Trophoblast cell (in vitro differentiated cells and primary cell): ENCODE measurements around the gene RTF2.

Experiments used
- DNase-seq, 2 donors: peaks; one replicate each; pipeline ENCODE4 v3.0.0-alpha.2; 2016
- H2AFZ ChIP-seq: 2 replicates; pipeline ENCODE4 v1.6.1; 2013; ENCODE audit warnings: low read length, moderate library complexity, mild to moderate bottlenecking; ENCODE audit not compliant: insufficient read depth, poor library complexity
- H2AK5ac ChIP-seq: 2 replicates; pipeline ENCODE4 v1.6.1; 2013; ENCODE audit warnings: mild to moderate bottlenecking, low read length
- H2BK120ac ChIP-seq: 2 replicates; pipeline ENCODE4 v1.6.1; 2013; ENCODE audit warnings: low read length, mild to moderate bottlenecking, moderate library complexity; ENCODE audit not compliant: insufficient read depth, poor library complexity
- H2BK12ac ChIP-seq: 2 replicates; pipeline ENCODE4 v1.6.1; 2013; ENCODE audit warnings: mild to moderate bottlenecking, low read length, moderate library complexity
- H2BK5ac ChIP-seq: 2 replicates; pipeline ENCODE4 v1.6.1; 2013; ENCODE audit warnings: low read length, low read depth, moderate library complexity, mild to moderate bottlenecking; ENCODE audit not compliant: poor library complexity
- H3K14ac ChIP-seq: 2 replicates; pipeline ENCODE4 v1.6.1; 2013; ENCODE audit warnings: mild to moderate bottlenecking, low read length
- H3K18ac ChIP-seq: 2 replicates; pipeline ENCODE4 v1.6.1; 2013; ENCODE audit warnings: mild to moderate bottlenecking, low read length
- H3K23ac ChIP-seq: 2 replicates; pipeline ENCODE4 v1.6.1; 2013; ENCODE audit warnings: low read length
- H3K27ac ChIP-seq: 2 replicates; pipeline ENCODE4 v1.5.1; 2013; ENCODE audit warnings: low read depth, mild to moderate bottlenecking, inconsistent platforms, low read length, moderate library complexity
- H3K27me3 ChIP-seq: 2 replicates; pipeline ENCODE4 v1.6.1; 2013; ENCODE audit warnings: inconsistent platforms, mild to moderate bottlenecking, low read length, moderate library complexity; ENCODE audit not compliant: insufficient read depth
- H3K36me3 ChIP-seq, 2 experiments: 1 replicate in 1 of 2; 2 replicates in 1 of 2; pipeline ENCODE4 v1.6.1; 2013; ENCODE audit warnings: low read length in 2 of 2, mild to moderate bottlenecking in 2 of 2, moderate library complexity in 1 of 2; ENCODE audit not compliant: insufficient read depth in 2 of 2, control insufficient read depth in 1 of 2
- H3K4ac ChIP-seq: 2 replicates; pipeline ENCODE4 v1.6.1; 2013; ENCODE audit warnings: low read depth, mild to moderate bottlenecking, low read length, moderate library complexity
- H3K4me1 ChIP-seq, 2 experiments: 1 replicate in 1 of 2; 2 replicates in 1 of 2; pipeline ENCODE4 v1.6.1; 2013; ENCODE audit warnings: low read length in 2 of 2, mild to moderate bottlenecking in 2 of 2, moderate library complexity in 1 of 2; ENCODE audit not compliant: insufficient read depth in 2 of 2, control insufficient read depth in 1 of 2
- H3K4me2 ChIP-seq: 2 replicates; pipeline ENCODE4 v1.6.1; 2013; ENCODE audit warnings: inconsistent platforms, mild to moderate bottlenecking, low read length, moderate library complexity
- H3K4me3 ChIP-seq: 2 replicates; pipeline ENCODE4 v1.5.1; 2013; ENCODE audit warnings: mild to moderate bottlenecking, low read depth, low read length, inconsistent platforms
- H3K79me1 ChIP-seq: one replicate; pipeline ENCODE4 v1.6.1; 2013; ENCODE audit warnings: low read length
- H3K79me2 ChIP-seq: 2 replicates; pipeline ENCODE4 v1.6.1; 2013; ENCODE audit warnings: low read length, mild to moderate bottlenecking; ENCODE audit not compliant: control insufficient read depth, insufficient read depth, poor library complexity
- H3K9ac ChIP-seq: 2 replicates; pipeline ENCODE4 v1.6.1; 2013; ENCODE audit warnings: mild to moderate bottlenecking, low read length
- H3K9me3 ChIP-seq: 2 replicates; pipeline ENCODE4 v1.6.1; 2013; ENCODE audit warnings: low read depth, mild to moderate bottlenecking, control low read depth, inconsistent platforms, low read length; ENCODE audit not compliant: insufficient read depth
- H4K12ac ChIP-seq: 2 replicates; pipeline ENCODE4 v1.6.1; 2013; ENCODE audit warnings: low read depth, mild to moderate bottlenecking, low read length, moderate library complexity
- H4K8ac ChIP-seq: 2 replicates; pipeline ENCODE4 v1.6.1; 2013; ENCODE audit warnings: low read depth, mild to moderate bottlenecking, low read length, moderate library complexity
- H4K91ac ChIP-seq: one replicate; pipeline ENCODE4 v1.6.1; 2013; ENCODE audit warnings: low read depth, mild to moderate bottlenecking, low read length, moderate library complexity
- WGBS: extraction: QIAGEN DNeasy Blood & Tissue Kit; methylation state at CpG from one replicate; pipeline ENCODE4 v1.1.7; 2013; ENCODE audit warnings: missing lambda C conversion rate; ENCODE audit not compliant: insufficient read length, insufficient coverage; ENCODE audit errors: extremely low coverage; 5-methylcytosine and 5-hydroxymethylcytosine counted together

Gene RTF2

GRCh38 chr20:56430957-56431356 is 37.5 kb upstream of the RTF2 start:
- no peak overlapping the region for H3K23ac ChIP-seq
- H2BK5ac ChIP-seq: no peak overlapping the region
- H3K18ac ChIP-seq: no peak overlapping the region
- H3K79me2 ChIP-seq: no peaks in the 10 kb centered on the region
- H3K9me3 ChIP-seq: no peaks in the 10 kb centered on the region
- WGBS: no CpG with 5 or more reads among the region's 1 CpG
- no peak overlapping the region for H3K4me3 ChIP-seq
- H3K79me1 ChIP-seq: no peaks in the 10 kb centered on the region
- no peak overlapping the region for H4K8ac ChIP-seq
- H2AFZ ChIP-seq: no peak overlapping the region
- no peak overlapping the region for H3K27ac ChIP-seq
- no peak overlapping the region for H3K14ac ChIP-seq
- no peaks in the 10 kb centered on the region for H3K36me3 ChIP-seq
- no peak overlapping the region for H3K4ac ChIP-seq
- no peak overlapping the region for H3K9ac ChIP-seq
- DNase-seq: no peak
- no peak overlapping the region for H2AK5ac ChIP-seq
- H2BK12ac ChIP-seq: no peak overlapping the region
- no peak overlapping the region for H4K91ac ChIP-seq
- H3K4me2 ChIP-seq: no peak overlapping the region
- H3K27me3 ChIP-seq: no peaks in the 10 kb centered on the region
- peaks cover 0 to 4% of the 10 kb centered on the region in 2 experiments for H3K4me1 ChIP-seq
- no peak overlapping the region for H2BK120ac ChIP-seq
- no peak overlapping the region for H4K12ac ChIP-seq

GRCh38 chr20:56431471-56431870 is 37.0 kb upstream of the RTF2 start:
- Histone ChIP-seq H3K4me3 (no peak overlapping the region), H3K14ac (no peak overlapping the region), H2BK120ac (no peak overlapping the region), H3K4ac (no peak overlapping the region), H3K27ac (no peak overlapping the region), H3K23ac (no peak overlapping the region), H4K12ac (no peak overlapping the region), H2AK5ac (no peak overlapping the region), H2AFZ (no peak overlapping the region), H3K9ac (no peak overlapping the region), H3K4me1 (peaks cover 0 to 4% of the 10 kb centered on the region in 2 experiments), H3K27me3 (no peaks in the 10 kb centered on the region), H4K8ac (no peak overlapping the region), H3K18ac (no peak overlapping the region), H2BK12ac (no peak overlapping the region), H3K9me3 (no peaks in the 10 kb centered on the region), H3K4me2 (no peak overlapping the region), H3K79me2 (no peaks in the 10 kb centered on the region), H4K91ac (no peak overlapping the region), H3K79me1 (no peaks in the 10 kb centered on the region), H2BK5ac (no peak overlapping the region), H3K36me3 (no peaks in the 10 kb centered on the region)
- DNase-seq: no peak
- no CpG with 5 or more reads among the region's 3 CpGs for WGBS

- no CpG with 5 or more reads among the region's 3 CpGs for WGBS
- H4K91ac ChIP-seq: no peak overlapping the region
- no peaks in the 10 kb centered on the region for H3K27me3 ChIP-seq
- no peak for DNase-seq
- H4K12ac ChIP-seq: no peak overlapping the region
- no peak overlapping the region for H3K4me2 ChIP-seq
- no peaks in the 10 kb centered on the region for H3K36me3 ChIP-seq
- no peak overlapping the region for H4K8ac ChIP-seq
- H3K9ac ChIP-seq: no peak overlapping the region
- H3K4me1 ChIP-seq: peaks cover 0 to 7% of the 10 kb centered on the region in 2 experiments
- H3K4me3 ChIP-seq: no peak overlapping the region
- H3K27ac ChIP-seq: no peak overlapping the region
- H3K79me2 ChIP-seq: no peaks in the 10 kb centered on the region
- H2AFZ ChIP-seq: no peak overlapping the region
- H3K14ac ChIP-seq: no peak overlapping the region
- no peak overlapping the region for H3K18ac ChIP-seq
- no peak overlapping the region for H2BK5ac ChIP-seq
- H2AK5ac ChIP-seq: no peak overlapping the region
- H3K79me1 ChIP-seq: no peaks in the 10 kb centered on the region
- no peak overlapping the region for H2BK120ac ChIP-seq
- H2BK12ac ChIP-seq: no peak overlapping the region
- H3K4ac ChIP-seq: no peak overlapping the region
- no peak overlapping the region for H3K23ac ChIP-seq
- H3K9me3 ChIP-seq: no peaks in the 10 kb centered on the region
These were observed 35.1 kb upstream of the RTF2 start for GRCh38 chr20:56433221-56433879.

- H4K91ac ChIP-seq: no peak overlapping the region
- H2BK12ac ChIP-seq: no peak overlapping the region
- H3K9ac ChIP-seq: no peak overlapping the region
- WGBS: no CpG with 5 or more reads among the region's 6 CpGs
- no peak overlapping the region for H2AFZ ChIP-seq
- no peak overlapping the region for H2AK5ac ChIP-seq
- H3K4me1 ChIP-seq: peaks cover 0 to 7% of the 10 kb centered on the region in 2 experiments
- no peak overlapping the region for H2BK5ac ChIP-seq
- no peak overlapping the region for H3K4me2 ChIP-seq
- no peak overlapping the region for H3K14ac ChIP-seq
- no peak overlapping the region for H2BK120ac ChIP-seq
- H3K4ac ChIP-seq: no peak overlapping the region
- no peaks in the 10 kb centered on the region for H3K27me3 ChIP-seq
- H3K23ac ChIP-seq: no peak overlapping the region
- H4K8ac ChIP-seq: no peak overlapping the region
- H3K27ac ChIP-seq: no peak overlapping the region
- H3K4me3 ChIP-seq: no peak overlapping the region
- H3K9me3 ChIP-seq: no peaks in the 10 kb centered on the region
- no peak overlapping the region for H3K18ac ChIP-seq
- H3K36me3 ChIP-seq: no peaks in the 10 kb centered on the region
- no peak overlapping the region for H4K12ac ChIP-seq
- peak; percentile 35 to 63 for DNase-seq
- no peaks in the 10 kb centered on the region for H3K79me2 ChIP-seq
- H3K79me1 ChIP-seq: peaks cover 2% of the 10 kb centered on the region
These were observed 34.6 kb upstream of the RTF2 start for GRCh38 chr20:56433880-56434255.
